ENCODE results near the gene B4GALNT3. TPM values are rescaled to one million over a fixed set of nuclear protein-coding genes. Genes with fewer than 3 reads are reported as not detected.

Gene B4GALNT3
- total and polyA plus RNA-seq, 2 experiments from 2014 or later, result 2.8 to 15.8 TPM

- TF ChIP-seq ZNF462 (CRISPR knock-in tag; IDR thresholded peaks at IDR 0.05), result no peak
Observed at GRCh38 chr12:587132-588023, 127.6 kb downstream of the B4GALNT3 start (continued).

- no peak overlapping the region for H3K4me3 Mint-ChIP-seq
- peaks cover 4% of the 10 kb centered on the region; the same call in 2 of the 3 replicates for H3K9me3 Mint-ChIP-seq
- H3K4me3 ChIP-seq, result no peak overlapping the region
- no peaks in the 10 kb centered on the region for H3F3A ChIP-seq (replicated peaks; ENCODE audit: low read depth)
- H3K36me3 Mint-ChIP-seq (ENCODE audit: low read depth), result no peaks in the 10 kb centered on the region
- H2AFZ ChIP-seq, result no peak overlapping the region
- H3K9me2 ChIP-seq (ENCODE audit: insufficient read depth), result no peaks in the 10 kb centered on the region
- no peaks in the 10 kb centered on the region; the same call in 2 of the 3 replicates for H3K4me1 Mint-ChIP-seq
- ATAC-seq (no peak), DNase-seq (ENCODE audit: low spot score) (no peak)
- H3K27me3 Mint-ChIP-seq (ENCODE audit: insufficient read depth, low read depth, poor library complexity), result peaks cover 4% of the 10 kb centered on the region
- no peaks in the 10 kb centered on the region for H3K27me3 ChIP-seq (ENCODE audit: insufficient read depth)
- H3K4me1 ChIP-seq (ENCODE audit: insufficient read depth), result no peaks in the 10 kb centered on the region
- no peaks in the 10 kb centered on the region for H3K36me3 ChIP-seq (ENCODE audit: insufficient read depth)
- no peaks in the 10 kb centered on the region for H3K79me2 ChIP-seq (replicated peaks; ENCODE audit: insufficient read depth)
- H3K27ac Mint-ChIP-seq, result no peak overlapping the region
- H3K27ac ChIP-seq (ENCODE audit: low read depth), result no peak overlapping the region
- no peak overlapping the region for H3K4me2 ChIP-seq
- H4K20me1 ChIP-seq (replicated peaks; ENCODE audit: insufficient read depth), result no peaks in the 10 kb centered on the region
- TF ChIP-seq NANOG (IDR thresholded peaks at IDR 0.05; ENCODE audit: borderline replicate concordance) (no peak), EZH2phosphoT487 (IDR thresholded peaks at IDR 0.05; ENCODE audit: unreplicated experiment) (no peak), ZNF331 (CRISPR knock-in tag; IDR thresholded peaks at IDR 0.05; ENCODE audit: low read depth) (no peak), ETS1 (IDR thresholded peaks at IDR 0.05) (no peak), ZNF462 (CRISPR knock-in tag; IDR thresholded peaks at IDR 0.05) (no peak)
Observed at GRCh38 chr12:588024-588322, 128.2 kb downstream of the B4GALNT3 start.
